22Rv1 (cell line): ENCODE data around the gene RACGAP1.

Source experiments
- CTCF ChIP-seq: fragments of 450-650 bp; IDR thresholded peaks from 2 replicates; pipeline ENCODE4 v1.5.1; 2017; ENCODE audit warnings: mild to moderate bottlenecking
- ZFX ChIP-seq: fragments of 450-650 bp; IDR thresholded peaks from 2 replicates; pipeline ENCODE4 v1.6.1; 2017; ENCODE audit warnings: antibody characterized with exemption, borderline replicate concordance

GRCh38 chr12:49980501-49981349, 44.6 kb downstream of the RACGAP1 start:
- no peak for TF ChIP-seq CTCF
- TF ChIP-seq ZFX, result no peak
